ENCODE data around the gene EHBP1L1. TPM values are rescaled to one million over a fixed set of nuclear protein-coding genes. Genes with fewer than 3 reads are reported as not detected.
A peak's percentile ranks its signal among the peaks of the same experiment; 100 is the strongest.

Gene EHBP1L1
- total RNA-seq, 1 donor from 2014 or later: 10.1 TPM

GRCh38 chr11:65529475-65530156, 46.2 kb upstream of the EHBP1L1 start:
- H2AFZ ChIP-seq (ENCODE audit: low read depth, low read length): no peak overlapping the region
- Mint-ChIP-seq H3K4me1 (ENCODE audit: low read depth, unreplicated experiment) (peaks cover 15% of the 10 kb centered on the region), H3K9me3 (ENCODE audit: unreplicated experiment) (no peaks in the 10 kb centered on the region), H3K27me3 (ENCODE audit: low read depth, unreplicated experiment) (no peaks in the 10 kb centered on the region), H3K36me3 (ENCODE audit: low read depth, unreplicated experiment) (peaks cover 18% of the 10 kb centered on the region), H3K27ac (ENCODE audit: unreplicated experiment) (peak overlapping the region; percentile 53), H3K4me3 (ENCODE audit: unreplicated experiment) (no peak overlapping the region)
- H3K79me2 ChIP-seq (ENCODE audit: insufficient read depth, low read length): peaks cover 39% of the 10 kb centered on the region
- H3K36me3 ChIP-seq (ENCODE audit: insufficient read depth, low read length): peaks cover 18% of the 10 kb centered on the region
- no peak overlapping the region for H3K4me2 ChIP-seq (ENCODE audit: low read length)
- TF ChIP-seq EZH2 (IDR thresholded peaks at IDR 0.05; ENCODE audit: insufficient read depth, low read length): no peak
- no peak for TF ChIP-seq CTCF (IDR thresholded peaks at IDR 0.05; ENCODE audit: insufficient read depth, low read depth, low read length)
- FAIRE-seq: no peak
- H3K27ac ChIP-seq (ENCODE audit: low read depth, low read length): no peak overlapping the region
- no peak for DNase-seq (ENCODE audit: low read depth)
- peaks cover 10% of the 10 kb centered on the region for H3K4me1 ChIP-seq (ENCODE audit: insufficient read depth, low read length)
- H3K9me3 ChIP-seq (ENCODE audit: insufficient read depth, low read depth, low read length): no peaks in the 10 kb centered on the region
- H3K9ac ChIP-seq (ENCODE audit: low read length): no peak overlapping the region
- peaks cover 77% of the 10 kb centered on the region for H4K20me1 ChIP-seq (ENCODE audit: insufficient read depth, low read length)
- no peak overlapping the region for H3K4me3 ChIP-seq (ENCODE audit: insufficient read depth, low read depth, low read length)
- H3K27me3 ChIP-seq (ENCODE audit: insufficient read depth, low read length): no peaks in the 10 kb centered on the region

- Histone ChIP-seq H3K27ac (ENCODE audit: low read depth, low read length) (no peak overlapping the region), H3K36me3 (ENCODE audit: insufficient read depth, low read length) (peaks cover 18% of the 10 kb centered on the region), H3K4me2 (ENCODE audit: low read length) (no peak overlapping the region), H3K4me3 (ENCODE audit: insufficient read depth, low read depth, low read length) (no peak overlapping the region), H3K27me3 (ENCODE audit: insufficient read depth, low read length) (no peaks in the 10 kb centered on the region), H3K4me1 (ENCODE audit: insufficient read depth, low read length) (peaks cover 10% of the 10 kb centered on the region), H3K9ac (ENCODE audit: low read length) (no peak overlapping the region), H3K79me2 (ENCODE audit: insufficient read depth, low read length) (peaks cover 37% of the 10 kb centered on the region), H2AFZ (ENCODE audit: low read depth, low read length) (no peak overlapping the region), H4K20me1 (ENCODE audit: insufficient read depth, low read length) (peaks cover 82% of the 10 kb centered on the region), H3K9me3 (ENCODE audit: insufficient read depth, low read depth, low read length) (no peaks in the 10 kb centered on the region)
- TF ChIP-seq CTCF (IDR thresholded peaks at IDR 0.05; ENCODE audit: insufficient read depth, low read depth, low read length): peak; percentile 25
- no peak for TF ChIP-seq EZH2 (IDR thresholded peaks at IDR 0.05; ENCODE audit: insufficient read depth, low read length)
- H3K4me3 Mint-ChIP-seq (ENCODE audit: unreplicated experiment): no peak overlapping the region
- H3K27me3 Mint-ChIP-seq (ENCODE audit: low read depth, unreplicated experiment): no peaks in the 10 kb centered on the region
- peaks cover 15% of the 10 kb centered on the region for H3K4me1 Mint-ChIP-seq (ENCODE audit: low read depth, unreplicated experiment)
- FAIRE-seq (no peak), DNase-seq (ENCODE audit: low read depth) (no peak)
- H3K9me3 Mint-ChIP-seq (ENCODE audit: unreplicated experiment): no peaks in the 10 kb centered on the region
- peak overlapping the region; percentile 53 for H3K27ac Mint-ChIP-seq (ENCODE audit: unreplicated experiment)
- peaks cover 21% of the 10 kb centered on the region for H3K36me3 Mint-ChIP-seq (ENCODE audit: low read depth, unreplicated experiment)
Measured at GRCh38 chr11:65530157-65530496, 45.7 kb upstream of the EHBP1L1 start.

- no peak overlapping the region for H3K27ac Mint-ChIP-seq (ENCODE audit: unreplicated experiment)
- Histone ChIP-seq H2AFZ (ENCODE audit: low read depth, low read length) (no peak overlapping the region), H3K36me3 (ENCODE audit: insufficient read depth, low read length) (peaks cover 29% of the 10 kb centered on the region), H3K9ac (ENCODE audit: low read length) (no peak overlapping the region), H3K4me3 (ENCODE audit: insufficient read depth, low read depth, low read length) (no peak overlapping the region), H4K20me1 (ENCODE audit: insufficient read depth, low read length) (peaks cover 87% of the 10 kb centered on the region), H3K79me2 (ENCODE audit: insufficient read depth, low read length) (peaks cover 15% of the 10 kb centered on the region), H3K27me3 (ENCODE audit: insufficient read depth, low read length) (no peaks in the 10 kb centered on the region), H3K27ac (ENCODE audit: low read depth, low read length) (no peak overlapping the region), H3K9me3 (ENCODE audit: insufficient read depth, low read depth, low read length) (no peaks in the 10 kb centered on the region), H3K4me1 (ENCODE audit: insufficient read depth, low read length) (no peaks in the 10 kb centered on the region), H3K4me2 (ENCODE audit: low read length) (no peak overlapping the region)
- FAIRE-seq (no peak), DNase-seq (ENCODE audit: low read depth) (no peak)
- H3K27me3 Mint-ChIP-seq (ENCODE audit: low read depth, unreplicated experiment): no peaks in the 10 kb centered on the region
- peaks cover 22% of the 10 kb centered on the region for H3K36me3 Mint-ChIP-seq (ENCODE audit: low read depth, unreplicated experiment)
- TF ChIP-seq EZH2 (IDR thresholded peaks at IDR 0.05; ENCODE audit: insufficient read depth, low read length) (no peak), CTCF (IDR thresholded peaks at IDR 0.05; ENCODE audit: insufficient read depth, low read depth, low read length) (no peak)
- no peaks in the 10 kb centered on the region for H3K9me3 Mint-ChIP-seq (ENCODE audit: unreplicated experiment)
- H3K4me3 Mint-ChIP-seq (ENCODE audit: unreplicated experiment): no peak overlapping the region
- peaks cover 6% of the 10 kb centered on the region for H3K4me1 Mint-ChIP-seq (ENCODE audit: low read depth, unreplicated experiment)
Measured at GRCh38 chr11:65532388-65533064, 43.3 kb upstream of the EHBP1L1 start.
